ENCODE data around the gene CYP2E1.

Gene CYP2E1

GRCh38 chr10:133554600-133554999, 27.4 kb downstream of the CYP2E1 start:
- TF ChIP-seq CTCF (IDR thresholded peaks at IDR 0.05; ENCODE audit: low read depth, low read length) = no peak
- no peaks in the 10 kb centered on the region for H3K4me1 ChIP-seq
- no peak for DNase-seq
- H3K9me3 ChIP-seq = no peaks in the 10 kb centered on the region
- no peaks in the 10 kb centered on the region for H3K36me3 ChIP-seq
- H3K4me3 ChIP-seq (ENCODE audit: low read depth, low read length) = no peak overlapping the region
- no peaks in the 10 kb centered on the region for H3K27me3 ChIP-seq

- DNase-seq = no peak
- Histone ChIP-seq H3K4me3 (ENCODE audit: low read depth, low read length) (no peak overlapping the region), H3K4me1 (no peaks in the 10 kb centered on the region), H3K27me3 (no peaks in the 10 kb centered on the region), H3K36me3 (no peaks in the 10 kb centered on the region), H3K9me3 (no peaks in the 10 kb centered on the region)
- no peak for TF ChIP-seq CTCF (IDR thresholded peaks at IDR 0.05; ENCODE audit: low read depth, low read length)
Measured at GRCh38 chr10:133555521-133555920, 28.4 kb downstream of the CYP2E1 start.

- no peak for DNase-seq
- TF ChIP-seq CTCF (IDR thresholded peaks at IDR 0.05; ENCODE audit: low read depth, low read length) = no peak
Measured at GRCh38 chr10:133557381-133557780, 30.2 kb downstream of the CYP2E1 start.

GRCh38 chr10:133559216-133559615, 32.1 kb downstream of the CYP2E1 start:
- H3K4me3 ChIP-seq (ENCODE audit: low read depth, low read length) = no peak overlapping the region
- no peak for DNase-seq
- H3K9me3 ChIP-seq = no peaks in the 10 kb centered on the region
- H3K4me1 ChIP-seq = no peaks in the 10 kb centered on the region
- no peak for TF ChIP-seq CTCF (IDR thresholded peaks at IDR 0.05; ENCODE audit: low read depth, low read length)
- no peaks in the 10 kb centered on the region for H3K27me3 ChIP-seq
- H3K36me3 ChIP-seq = no peaks in the 10 kb centered on the region

More at GRCh38 chr10:133557381-133557780, 30.2 kb downstream of the CYP2E1 start:
- H3K4me3 ChIP-seq (ENCODE audit: low read depth, low read length) = no peak overlapping the region
- H3K4me1 ChIP-seq = no peaks in the 10 kb centered on the region
- no peaks in the 10 kb centered on the region for H3K9me3 ChIP-seq
- H3K27me3 ChIP-seq = no peaks in the 10 kb centered on the region
- H3K36me3 ChIP-seq = no peaks in the 10 kb centered on the region

GRCh38 chr10:133564816-133565215, 37.7 kb downstream of the CYP2E1 start:
- Histone ChIP-seq H3K9me3 (no peaks in the 10 kb centered on the region), H3K4me3 (ENCODE audit: low read depth, low read length) (no peak overlapping the region)
- DNase-seq = no peak

More at GRCh38 chr10:133564816-133565215, 37.7 kb downstream of the CYP2E1 start:
- H3K27me3 ChIP-seq = no peaks in the 10 kb centered on the region
- no peak for TF ChIP-seq CTCF (IDR thresholded peaks at IDR 0.05; ENCODE audit: low read depth, low read length)
- H3K4me1 ChIP-seq = no peaks in the 10 kb centered on the region
- H3K36me3 ChIP-seq = no peaks in the 10 kb centered on the region
